Prostate gland (tissue), 2 donors: ENCODE measurements around the gene SULT1B1.

Experiments
- POLR2A ChIP-seq: fragments of 450-650 bp; IDR thresholded peaks from one replicate; pipeline ENCODE4 v1.6.1; 2016; ENCODE audit warnings: antibody characterized with exemption, mild to moderate bottlenecking
- TF ChIP-seq, protein P1 (sequence below), 4 experiments: fragments of 200-600 bp in 2 of 4; fragments of 450-650 bp in 2 of 4; sonication (generic) in 2 of 4; IDR thresholded peaks; 1 replicate in 3 of 4; 2 replicates in 1 of 4; pipeline ENCODE4 v1.5.1; 2016 to 2019; ENCODE audit warnings: antibody characterized with exemption in 4 of 4, mild to moderate bottlenecking in 2 of 4, moderate library complexity in 2 of 4

DNA sequence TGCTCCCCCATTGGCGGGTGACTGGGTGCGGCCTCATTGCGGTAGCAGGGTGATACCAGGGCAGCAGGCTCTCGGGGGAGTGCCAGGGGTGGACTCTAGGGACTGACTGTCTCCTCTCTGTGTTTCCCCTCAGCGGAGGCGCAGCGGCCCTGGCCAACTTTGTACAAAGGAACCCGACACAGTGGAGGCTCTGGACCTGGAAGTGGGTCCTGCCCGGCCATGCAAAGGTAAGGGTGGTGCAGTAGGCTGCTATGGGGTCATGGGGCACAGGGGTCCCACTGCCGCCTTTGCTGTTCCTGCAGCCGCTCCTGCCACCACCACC is 16.3 kb downstream of the SULT1B1 start:
- TF ChIP-seq, protein P1, sequence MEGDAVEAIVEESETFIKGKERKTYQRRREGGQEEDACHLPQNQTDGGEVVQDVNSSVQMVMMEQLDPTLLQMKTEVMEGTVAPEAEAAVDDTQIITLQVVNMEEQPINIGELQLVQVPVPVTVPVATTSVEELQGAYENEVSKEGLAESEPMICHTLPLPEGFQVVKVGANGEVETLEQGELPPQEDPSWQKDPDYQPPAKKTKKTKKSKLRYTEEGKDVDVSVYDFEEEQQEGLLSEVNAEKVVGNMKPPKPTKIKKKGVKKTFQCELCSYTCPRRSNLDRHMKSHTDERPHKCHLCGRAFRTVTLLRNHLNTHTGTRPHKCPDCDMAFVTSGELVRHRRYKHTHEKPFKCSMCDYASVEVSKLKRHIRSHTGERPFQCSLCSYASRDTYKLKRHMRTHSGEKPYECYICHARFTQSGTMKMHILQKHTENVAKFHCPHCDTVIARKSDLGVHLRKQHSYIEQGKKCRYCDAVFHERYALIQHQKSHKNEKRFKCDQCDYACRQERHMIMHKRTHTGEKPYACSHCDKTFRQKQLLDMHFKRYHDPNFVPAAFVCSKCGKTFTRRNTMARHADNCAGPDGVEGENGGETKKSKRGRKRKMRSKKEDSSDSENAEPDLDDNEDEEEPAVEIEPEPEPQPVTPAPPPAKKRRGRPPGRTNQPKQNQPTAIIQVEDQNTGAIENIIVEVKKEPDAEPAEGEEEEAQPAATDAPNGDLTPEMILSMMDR (IDR thresholded peaks at IDR 0.05): no peak
- no peak for TF ChIP-seq POLR2A
